MM.1S (cell line): ENCODE results near the gene BCL6.

Experiments used
- EZH2 ChIP-seq: fragments of 300-600 bp; sonication (generic); optimal IDR thresholded peaks from 2 replicates; pipeline ENCODE3; 2017; ENCODE audit warnings: low read depth, mild to moderate bottlenecking, antibody characterized with exemption, low read length, mixed read lengths
- TF ChIP-seq, protein P1 (sequence below): fragments of 300-600 bp; sonication (generic); IDR thresholded peaks from 2 replicates; pipeline ENCODE4 v1.5.1; 2016; ENCODE audit warnings: antibody characterized with exemption, low read length, mixed read lengths

DNA sequence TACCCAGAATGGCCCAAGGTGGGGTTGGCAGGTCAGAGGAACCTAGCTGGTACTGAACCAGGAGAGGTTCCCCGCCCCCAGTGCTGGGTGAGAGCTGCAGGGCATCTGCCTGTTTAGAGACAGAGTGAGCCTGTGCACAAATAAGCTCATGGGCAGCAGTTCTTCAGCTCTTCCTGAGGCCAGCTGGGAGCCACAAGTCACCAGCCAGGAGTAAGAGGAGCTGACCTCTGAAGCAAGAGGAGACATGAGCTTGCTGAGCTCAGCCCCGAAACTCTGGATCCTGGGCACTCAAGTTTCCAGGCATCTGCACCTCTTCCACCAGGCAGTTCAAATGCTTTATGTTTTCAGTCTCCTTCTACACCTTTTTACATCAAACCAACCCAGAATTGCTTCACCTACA is 45.0 kb downstream of the BCL6 start:
- TF ChIP-seq, protein P1, sequence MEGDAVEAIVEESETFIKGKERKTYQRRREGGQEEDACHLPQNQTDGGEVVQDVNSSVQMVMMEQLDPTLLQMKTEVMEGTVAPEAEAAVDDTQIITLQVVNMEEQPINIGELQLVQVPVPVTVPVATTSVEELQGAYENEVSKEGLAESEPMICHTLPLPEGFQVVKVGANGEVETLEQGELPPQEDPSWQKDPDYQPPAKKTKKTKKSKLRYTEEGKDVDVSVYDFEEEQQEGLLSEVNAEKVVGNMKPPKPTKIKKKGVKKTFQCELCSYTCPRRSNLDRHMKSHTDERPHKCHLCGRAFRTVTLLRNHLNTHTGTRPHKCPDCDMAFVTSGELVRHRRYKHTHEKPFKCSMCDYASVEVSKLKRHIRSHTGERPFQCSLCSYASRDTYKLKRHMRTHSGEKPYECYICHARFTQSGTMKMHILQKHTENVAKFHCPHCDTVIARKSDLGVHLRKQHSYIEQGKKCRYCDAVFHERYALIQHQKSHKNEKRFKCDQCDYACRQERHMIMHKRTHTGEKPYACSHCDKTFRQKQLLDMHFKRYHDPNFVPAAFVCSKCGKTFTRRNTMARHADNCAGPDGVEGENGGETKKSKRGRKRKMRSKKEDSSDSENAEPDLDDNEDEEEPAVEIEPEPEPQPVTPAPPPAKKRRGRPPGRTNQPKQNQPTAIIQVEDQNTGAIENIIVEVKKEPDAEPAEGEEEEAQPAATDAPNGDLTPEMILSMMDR, result no peak
- no peak for TF ChIP-seq EZH2
